GM19438 (cell line): Measurements from ENCODE around the gene C1QTNF8.

Experiments
- ATAC-seq: cut with Tn5 transposase; IDR thresholded peaks from one replicate; pipeline ENCODE4 v1.9.1; 2021; ENCODE audit warnings: low read depth; ENCODE audit not compliant: unreplicated experiment

Gene C1QTNF8

GRCh38 chr16:1112506-1113184, 16.6 kb upstream of the C1QTNF8 start:
- no peak for ATAC-seq

GRCh38 chr16:1109648-1110047, 13.6 kb upstream of the C1QTNF8 start:
- ATAC-seq, result no peak

GRCh38 chr16:1108299-1109252, 12.5 kb upstream of the C1QTNF8 start:
- no peak for ATAC-seq

GRCh38 chr16:1107731-1108130, 11.7 kb upstream of the C1QTNF8 start:
- no peak for ATAC-seq

GRCh38 chr16:1107141-1107540, 11.1 kb upstream of the C1QTNF8 start:
- no peak for ATAC-seq

GRCh38 chr16:1106659-1107058, 10.6 kb upstream of the C1QTNF8 start:
- ATAC-seq, result no peak

GRCh38 chr16:1105888-1106620, 10.0 kb upstream of the C1QTNF8 start:
- ATAC-seq, result no peak

- no peak for ATAC-seq
These were observed 7.6 kb upstream of the C1QTNF8 start for GRCh38 chr16:1103636-1103980.

- ATAC-seq, result no peak
These were observed 7.0 kb upstream of the C1QTNF8 start for GRCh38 chr16:1102921-1103635.

- ATAC-seq, result no peak
These were observed 6.3 kb upstream of the C1QTNF8 start for GRCh38 chr16:1102333-1102700.

GRCh38 chr16:1101573-1102332, 5.7 kb upstream of the C1QTNF8 start:
- ATAC-seq, result no peak

- no peak for ATAC-seq
These were observed 5.1 kb upstream of the C1QTNF8 start for GRCh38 chr16:1101133-1101532.

- no peak for ATAC-seq
These were observed 4.2 kb upstream of the C1QTNF8 start for GRCh38 chr16:1100084-1100800.

- ATAC-seq, result no peak
These were observed 3.4 kb upstream of the C1QTNF8 start for GRCh38 chr16:1099189-1100083.

- no peak for ATAC-seq
These were observed 2.4 kb upstream of the C1QTNF8 start for GRCh38 chr16:1098266-1098991.

GRCh38 chr16:1097800-1098199, 1.8 kb upstream of the C1QTNF8 start:
- ATAC-seq, result no peak

- ATAC-seq, result no peak
These were observed 1.1 kb upstream of the C1QTNF8 start for GRCh38 chr16:1097156-1097555.
